Peyer's patch (tissue), 4 donors: ENCODE results near the gene PNN. TPM values are rescaled to one million over a fixed set of nuclear protein-coding genes. Genes with fewer than 3 reads are reported as not detected.
"Not testable (repeated sequence)": the region's sequence is repeated elsewhere in the genome, so short reads cannot be mapped to it uniquely, and the experiment has no call there.

ENCODE experiments used
- DNase-seq, 3 donors: peaks; one replicate each; pipeline ENCODE4 v3.0.0-alpha.2; 2017 to 2019
- H3K27ac ChIP-seq, 4 donors: fragments of 200-600 bp; sonication (generic); one replicate each; pipeline ENCODE4 v1.5.1; 2016 to 2019
- H3K27me3 ChIP-seq, 2 donors: fragments of 200-600 bp; sonication (generic); one replicate each; pipeline ENCODE4 v1.5.1; 2019
- H3K36me3 ChIP-seq, 3 donors: fragments of 200-600 bp; sonication (generic); one replicate each; pipeline ENCODE4 v1.5.1; 2016 to 2019
- H3K4me1 ChIP-seq, 4 donors: fragments of 200-600 bp; sonication (generic); one replicate each; pipeline ENCODE4 v1.5.1; 2016 to 2019
- H3K4me3 ChIP-seq, 4 donors: fragments of 200-600 bp; sonication (generic); 1 replicate in 3 of 4; 2 replicates in 1 of 4; pipeline ENCODE4 v1.5.1; 2016 to 2019; ENCODE audit warnings: mild to moderate bottlenecking in 1 of 4
- H3K9me3 ChIP-seq, 4 donors: fragments of 200-600 bp; sonication (generic); one replicate each; pipeline ENCODE4 v1.5.1; 2016 to 2019; ENCODE audit warnings: mild to moderate bottlenecking in 1 of 4
- CTCF ChIP-seq, 6 experiments: fragments of 450-650 bp in 4 of 6; fragments of 200-600 bp in 2 of 6; sonication (generic) in 1 of 6; IDR thresholded peaks; one replicate each; pipeline ENCODE4 v1.5.1; 2017 to 2019; ENCODE audit warnings: antibody characterized with exemption in 6 of 6, mild to moderate bottlenecking in 3 of 6, moderate library complexity in 1 of 6
- POLR2A ChIP-seq, 2 donors: fragments of 450-650 bp; IDR thresholded peaks; one replicate each; pipeline ENCODE4 v1.5.1; 2017; ENCODE audit warnings: antibody characterized with exemption in 2 of 2, mild to moderate bottlenecking in 2 of 2, moderate library complexity in 2 of 2
- total RNA-seq, 4 donors: library from RNA; depleted of rRNA; stranded (reverse); fragments of >200 nt; gene quantifications; one replicate each; pipeline ENCODE4 v1.1.0, GENCODE V29; 2016

The PNN gene
- total RNA-seq, 4 donors from 2014 or later, result 48.3 to 125 (median 63.4) TPM

- Histone ChIP-seq H3K9me3 (no peaks in the 10 kb centered on the region), H3K4me3 (no peak overlapping the region), H3K4me1 (peaks cover 0 to 14% (median 6%) of the 10 kb centered on the region in 4 donors), H3K27ac (no peak overlapping the region), H3K36me3 (peaks cover 0 to 69% (median 0%) of the 10 kb centered on the region in 3 donors), H3K27me3 (no peaks in the 10 kb centered on the region)
- TF ChIP-seq CTCF (IDR thresholded peaks at IDR 0.05) (no peak), POLR2A (IDR thresholded peaks at IDR 0.05) (no peak)
- no peak for DNase-seq
These were observed 4.0 kb downstream of the PNN start for GRCh38 chr14:39179042-39179441.

- Histone ChIP-seq H3K4me1 (peaks cover 0 to 14% (median 6%) of the 10 kb centered on the region in 4 donors), H3K27ac (no peak overlapping the region), H3K4me3 (no peak overlapping the region), H3K36me3 (peaks cover 0 to 79% (median 0%) of the 10 kb centered on the region in 3 donors), H3K9me3 (no peaks in the 10 kb centered on the region), H3K27me3 (no peaks in the 10 kb centered on the region)
- TF ChIP-seq POLR2A (IDR thresholded peaks at IDR 0.05), result no peak
- TF ChIP-seq CTCF (IDR thresholded peaks at IDR 0.05), result no peak
- DNase-seq, result no peak
These were observed 5.5 kb downstream of the PNN start for GRCh38 chr14:39180553-39180952.

GRCh38 chr14:39181026-39181692, 6.1 kb downstream of the PNN start:
- Histone ChIP-seq H3K4me1 (peaks cover 0 to 10% (median 4%) of the 10 kb centered on the region in 4 donors), H3K36me3 (peaks cover 0 to 79% (median 0%) of the 10 kb centered on the region in 3 donors), H3K27ac (no peak overlapping the region), H3K27me3 (no peaks in the 10 kb centered on the region), H3K9me3 (no peaks in the 10 kb centered on the region), H3K4me3 (no peak overlapping the region)
- no peak for TF ChIP-seq POLR2A (IDR thresholded peaks at IDR 0.05)
- DNase-seq, result no peak

- H3K4me1 ChIP-seq, result peaks cover 0 to 5% (median 2%) of the 10 kb centered on the region in 4 donors
- H3K36me3 ChIP-seq, result peaks cover 0 to 76% (median 0%) of the 10 kb centered on the region in 3 donors
- DNase-seq, result no peak
These were observed 6.6 kb downstream of the PNN start for GRCh38 chr14:39181693-39182047.

GRCh38 chr14:39182770-39183684, 8.0 kb downstream of the PNN start:
- Histone ChIP-seq H3K9me3 (no peaks in the 10 kb centered on the region), H3K27ac (no peak overlapping the region), H3K4me3 (no peak overlapping the region), H3K36me3 (peaks cover 0 to 62% (median 0%) of the 10 kb centered on the region in 3 donors), H3K27me3 (no peaks in the 10 kb centered on the region), H3K4me1 (no peaks in the 10 kb centered on the region)
- no peak for TF ChIP-seq POLR2A (IDR thresholded peaks at IDR 0.05)
- TF ChIP-seq CTCF (IDR thresholded peaks at IDR 0.05), result no peak
- DNase-seq, result no peak

More at GRCh38 chr14:39181693-39182047, 6.6 kb downstream of the PNN start:
- Histone ChIP-seq H3K27me3 (no peaks in the 10 kb centered on the region), H3K27ac (no peak overlapping the region), H3K9me3 (no peaks in the 10 kb centered on the region), H3K4me3 (no peak overlapping the region)
- no peak for TF ChIP-seq CTCF (IDR thresholded peaks at IDR 0.05)
- no peak for TF ChIP-seq POLR2A (IDR thresholded peaks at IDR 0.05)

- peaks cover 0 to 56% (median 0%) of the 10 kb centered on the region in 3 donors for H3K36me3 ChIP-seq
- not testable (repeated sequence) for H3K27ac ChIP-seq, H3K4me1 ChIP-seq, DNase-seq, H3K4me3 ChIP-seq, H3K27me3 ChIP-seq, H3K9me3 ChIP-seq
These were observed 8.6 kb downstream of the PNN start for GRCh38 chr14:39183685-39184003.
